T-helper 1 cell (primary cell): ENCODE data around the gene IL17B.

Experiments
- DNase-seq, 5 donors: peaks; one replicate each; pipeline ENCODE4 v3.0.0-alpha.2; 2012 to 2020

IL17B gene

DNA sequence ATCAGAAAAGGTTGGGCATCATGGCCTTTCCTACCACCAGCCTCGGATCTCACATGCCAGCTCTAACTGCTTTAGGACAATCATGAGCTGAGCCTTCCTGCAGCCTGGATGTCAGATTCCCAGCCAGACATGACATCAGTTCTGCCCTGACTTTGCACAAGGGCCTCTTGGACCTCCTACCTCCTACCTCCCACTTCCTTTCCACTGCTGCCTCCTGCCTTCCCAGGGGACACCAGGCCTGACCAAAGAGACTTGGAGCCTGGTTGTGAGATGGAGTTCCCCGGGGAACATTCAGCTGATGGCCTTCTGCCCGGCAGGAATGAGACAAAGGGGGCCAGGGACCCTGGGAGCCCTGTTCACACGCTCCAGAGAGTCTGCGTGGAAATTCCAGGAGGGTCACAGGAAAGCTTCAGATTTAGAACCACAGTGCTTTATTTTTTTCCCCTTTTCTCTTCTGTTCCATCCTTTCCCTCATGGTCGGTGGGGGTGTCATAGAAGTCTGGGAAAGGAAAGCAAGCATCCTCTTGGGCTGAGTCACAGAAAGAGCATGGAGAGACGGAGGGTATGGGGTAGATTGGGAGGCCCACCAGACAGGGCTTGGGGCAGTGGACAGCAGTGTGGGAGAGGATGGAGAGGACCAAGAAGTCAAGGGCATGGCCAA is 35.4 kb upstream of the IL17B start:
- no peak for DNase-seq

DNA sequence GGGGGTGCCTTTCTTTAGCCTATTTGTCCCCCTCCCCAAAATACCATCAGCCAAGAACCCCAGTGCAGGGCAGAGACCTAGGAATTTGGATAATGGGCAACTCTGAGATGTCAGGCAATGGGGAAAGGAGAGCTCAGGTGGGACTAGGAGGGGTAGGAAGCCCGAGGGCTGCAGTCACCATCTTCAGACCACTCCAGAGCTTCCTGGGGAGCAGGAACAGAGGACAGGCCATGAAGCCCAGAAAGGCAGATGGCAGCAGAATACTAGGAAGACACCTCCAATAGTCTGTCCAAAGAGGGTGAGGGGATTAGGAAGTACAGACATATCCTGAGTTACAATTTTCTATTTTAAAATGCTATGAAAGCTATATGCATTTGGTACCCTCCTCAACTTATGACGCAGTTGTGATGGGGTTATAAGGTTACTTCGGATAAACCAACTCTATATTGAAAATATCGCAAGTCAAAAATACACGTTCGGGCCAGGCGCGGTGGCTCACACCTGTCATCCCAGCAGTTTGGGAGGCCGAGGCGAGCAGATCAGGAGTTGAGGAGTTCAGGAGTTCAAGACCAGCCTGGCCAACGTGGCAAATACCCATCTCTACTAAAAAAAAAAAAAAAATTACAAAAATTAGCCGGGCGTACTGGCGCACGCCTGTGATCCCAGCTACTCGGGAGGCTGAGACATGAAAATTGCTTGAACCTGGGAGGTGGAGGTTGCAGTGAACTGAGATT is 34.6 kb upstream of the IL17B start:
- no peak for DNase-seq

DNA sequence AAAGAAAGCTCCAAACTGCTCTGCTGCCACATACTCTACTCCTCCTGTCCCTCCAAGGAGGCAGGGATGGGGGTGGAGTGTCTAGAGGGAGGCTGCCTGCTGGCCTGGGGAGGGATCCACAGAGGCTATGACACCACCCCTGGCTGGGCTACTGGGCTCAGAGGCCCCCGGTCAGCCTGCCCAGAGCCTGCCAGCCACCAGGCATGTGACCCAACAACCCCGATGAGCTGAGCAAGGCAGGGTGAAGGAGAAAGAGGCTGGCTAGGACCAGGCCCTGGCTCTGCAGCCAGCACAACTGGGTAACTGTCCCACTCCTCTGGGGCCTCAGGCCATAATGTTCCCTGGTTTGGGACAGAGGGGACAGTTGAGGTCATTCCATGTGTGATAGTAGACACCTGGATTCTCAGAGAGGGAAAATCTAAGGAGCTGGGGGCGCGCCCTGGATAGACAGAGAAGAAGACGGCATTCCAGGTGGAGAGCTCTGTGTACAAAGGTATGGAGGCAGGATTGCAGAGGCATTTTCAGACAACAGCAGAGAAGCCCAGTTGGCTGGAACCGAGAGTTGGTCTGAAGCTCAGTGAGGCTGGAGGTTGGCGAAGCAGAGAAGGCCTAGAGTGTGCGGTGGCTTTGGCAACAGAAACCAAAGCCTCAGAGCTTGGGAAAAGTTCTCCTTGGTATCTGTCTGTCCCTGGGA is 33.8 kb upstream of the IL17B start:
- no peak for DNase-seq

DNA sequence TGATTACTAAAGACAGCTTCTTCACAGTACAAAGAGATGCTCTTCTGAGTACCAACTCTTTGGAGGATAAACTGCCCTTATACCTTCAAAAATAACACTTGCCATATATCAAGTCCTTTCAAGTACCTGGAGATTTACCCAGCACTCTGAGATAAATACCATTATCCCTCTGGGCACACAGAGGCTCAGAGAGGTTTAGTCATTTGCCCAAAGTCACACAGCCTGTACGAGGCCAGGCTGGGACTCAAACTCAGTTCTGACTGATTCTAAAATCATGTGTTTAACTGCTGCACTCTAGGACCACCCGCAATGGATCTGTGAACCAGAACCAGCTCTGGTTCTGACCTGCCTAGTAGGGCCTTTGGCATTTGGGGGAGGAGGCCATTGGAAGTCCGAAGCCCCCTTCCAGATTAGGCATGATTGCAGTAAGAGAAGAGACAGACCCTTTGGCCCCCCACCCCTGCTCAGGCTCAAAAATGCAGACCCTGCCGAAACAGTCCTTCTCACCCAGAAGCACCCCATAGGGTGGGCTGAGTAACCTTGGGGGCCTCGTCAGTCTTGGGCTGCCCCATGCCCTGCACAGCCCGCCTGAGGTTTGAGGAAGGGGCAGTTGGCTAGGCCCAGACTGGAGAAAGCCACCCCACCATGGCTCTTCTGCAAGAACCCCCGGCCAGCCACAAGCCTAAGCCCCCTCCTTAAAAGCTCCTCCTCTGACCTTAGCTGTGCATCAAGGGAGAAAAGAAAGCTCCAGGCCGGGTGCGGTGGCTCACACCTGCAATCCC is 32.8 kb upstream of the IL17B start:
- no peak for DNase-seq

DNA sequence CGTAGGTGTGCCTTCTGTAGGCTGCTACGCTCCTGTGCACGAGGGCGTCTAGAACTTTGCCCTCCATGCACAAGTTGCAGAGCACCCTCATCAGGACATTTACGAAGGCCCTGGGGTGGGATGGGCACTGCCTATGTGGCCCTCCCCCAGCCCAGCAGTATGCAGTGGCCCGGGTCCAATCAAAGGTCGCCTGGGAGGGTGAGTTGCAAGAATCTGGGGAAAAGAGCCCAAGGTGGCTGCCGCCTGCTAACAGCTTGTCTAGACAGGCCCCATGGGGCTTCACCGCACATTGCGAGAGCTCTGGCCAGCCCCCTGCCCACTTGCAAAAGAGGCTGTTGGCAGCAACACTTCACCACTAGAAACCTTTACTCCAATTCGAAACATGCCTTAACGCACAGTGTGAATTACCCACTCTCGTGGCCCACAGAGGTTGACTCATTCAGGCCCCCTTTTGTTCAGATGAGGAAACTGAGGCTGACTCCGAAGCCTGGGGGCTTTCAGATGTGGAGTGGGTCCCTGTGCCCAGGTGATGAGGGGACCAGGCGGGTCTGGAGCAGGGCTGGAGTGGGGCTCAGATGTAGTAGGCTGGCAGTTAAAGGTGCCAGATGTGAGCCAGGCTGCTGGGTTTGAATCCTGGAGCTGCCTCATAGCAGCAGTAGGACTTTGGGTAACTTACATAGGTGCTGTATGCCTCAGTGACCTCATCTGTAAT is 31.8 kb upstream of the IL17B start:
- no peak for DNase-seq

DNA sequence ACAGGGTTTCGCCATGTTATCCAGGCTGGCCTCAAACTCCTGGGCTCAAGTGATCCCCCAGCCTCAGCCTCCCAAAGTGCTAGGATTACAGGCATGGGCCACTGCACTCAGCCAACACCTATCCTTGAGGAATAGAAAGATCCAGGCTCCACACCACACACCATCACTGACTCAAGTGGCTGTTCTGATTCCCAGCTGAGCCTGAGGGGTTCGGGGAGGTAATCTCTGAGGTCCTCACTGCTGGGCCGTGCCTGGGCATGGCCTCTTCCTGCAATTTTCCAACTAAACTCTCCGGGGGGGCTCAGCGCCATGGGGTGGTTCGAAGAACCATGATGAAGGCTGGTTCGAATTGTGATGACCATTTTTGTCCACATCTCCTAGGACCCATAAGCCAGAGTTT is 31.0 kb upstream of the IL17B start:
- no peak for DNase-seq

DNA sequence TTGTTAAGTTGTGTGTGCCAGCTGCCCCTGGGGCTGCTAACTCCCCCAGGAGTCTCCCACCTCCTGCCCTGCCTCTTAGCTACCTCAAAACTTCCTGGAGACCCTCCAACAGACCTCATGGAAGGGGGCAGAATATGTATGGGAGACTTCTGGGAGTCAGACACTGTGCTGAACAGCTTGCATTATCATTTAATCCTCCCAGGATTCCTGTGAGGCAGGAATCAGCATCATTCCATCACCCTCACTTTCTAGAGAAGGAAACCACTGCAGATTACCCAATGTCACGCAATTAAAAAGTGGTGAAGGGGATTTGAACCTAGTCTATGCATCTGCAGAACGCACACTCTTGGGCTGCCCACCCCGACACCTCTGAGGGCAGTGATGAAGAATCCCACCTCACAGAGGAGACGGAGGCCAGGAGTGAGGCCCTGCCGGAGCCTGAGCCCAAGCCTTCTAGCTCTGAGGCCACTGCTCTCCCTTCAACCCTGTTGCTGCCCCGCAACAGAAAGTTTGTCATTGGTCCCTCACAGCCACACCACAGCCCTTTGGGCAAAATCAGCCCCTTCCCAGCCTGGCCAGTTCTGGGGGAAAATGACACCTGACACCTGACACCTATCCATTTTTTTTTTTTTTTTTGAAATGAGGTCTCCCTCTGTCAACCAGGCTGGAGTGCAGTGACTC is 30.3 kb upstream of the IL17B start:
- DNase-seq, result no peak

DNA sequence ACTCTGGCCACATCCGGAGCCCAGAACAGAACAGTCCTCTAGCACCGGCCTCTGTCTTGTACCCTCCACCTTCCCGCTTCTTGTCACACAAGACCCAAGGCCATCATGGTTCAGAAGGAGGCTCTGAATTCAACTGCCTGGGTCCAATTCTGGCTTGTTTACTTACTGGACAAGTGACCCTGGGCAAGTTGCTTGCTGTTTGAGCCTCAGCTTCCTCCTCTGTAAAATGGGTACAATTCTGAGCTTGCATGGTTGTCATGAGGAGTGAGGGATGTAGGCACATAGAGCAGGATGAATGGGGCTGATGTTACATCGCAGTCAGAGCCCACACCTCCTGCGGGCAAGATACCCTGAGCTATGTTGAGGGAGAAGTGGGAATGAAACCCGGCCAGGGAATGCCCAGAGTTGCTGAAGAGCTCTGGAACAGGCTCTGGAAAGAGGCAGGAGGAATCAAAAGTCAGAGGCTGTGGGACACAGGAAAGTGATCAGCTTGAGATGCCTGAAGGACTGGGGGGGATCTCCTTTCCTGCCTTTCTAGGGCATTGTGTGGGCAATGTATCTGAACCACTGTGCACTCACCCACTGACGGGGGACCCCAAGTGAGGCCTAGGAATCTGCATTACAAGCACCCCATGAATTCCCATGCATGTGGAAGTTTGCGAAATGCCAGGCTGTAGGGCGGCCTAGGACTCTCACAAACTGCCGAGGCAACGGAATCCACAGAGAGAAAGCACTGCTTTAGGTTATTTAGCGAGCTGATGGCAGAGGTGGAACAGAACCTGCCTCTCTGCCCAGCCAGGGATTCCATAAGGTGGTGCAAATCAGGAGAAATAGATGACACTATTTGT is 29.4 kb upstream of the IL17B start:
- DNase-seq, result no peak

DNA sequence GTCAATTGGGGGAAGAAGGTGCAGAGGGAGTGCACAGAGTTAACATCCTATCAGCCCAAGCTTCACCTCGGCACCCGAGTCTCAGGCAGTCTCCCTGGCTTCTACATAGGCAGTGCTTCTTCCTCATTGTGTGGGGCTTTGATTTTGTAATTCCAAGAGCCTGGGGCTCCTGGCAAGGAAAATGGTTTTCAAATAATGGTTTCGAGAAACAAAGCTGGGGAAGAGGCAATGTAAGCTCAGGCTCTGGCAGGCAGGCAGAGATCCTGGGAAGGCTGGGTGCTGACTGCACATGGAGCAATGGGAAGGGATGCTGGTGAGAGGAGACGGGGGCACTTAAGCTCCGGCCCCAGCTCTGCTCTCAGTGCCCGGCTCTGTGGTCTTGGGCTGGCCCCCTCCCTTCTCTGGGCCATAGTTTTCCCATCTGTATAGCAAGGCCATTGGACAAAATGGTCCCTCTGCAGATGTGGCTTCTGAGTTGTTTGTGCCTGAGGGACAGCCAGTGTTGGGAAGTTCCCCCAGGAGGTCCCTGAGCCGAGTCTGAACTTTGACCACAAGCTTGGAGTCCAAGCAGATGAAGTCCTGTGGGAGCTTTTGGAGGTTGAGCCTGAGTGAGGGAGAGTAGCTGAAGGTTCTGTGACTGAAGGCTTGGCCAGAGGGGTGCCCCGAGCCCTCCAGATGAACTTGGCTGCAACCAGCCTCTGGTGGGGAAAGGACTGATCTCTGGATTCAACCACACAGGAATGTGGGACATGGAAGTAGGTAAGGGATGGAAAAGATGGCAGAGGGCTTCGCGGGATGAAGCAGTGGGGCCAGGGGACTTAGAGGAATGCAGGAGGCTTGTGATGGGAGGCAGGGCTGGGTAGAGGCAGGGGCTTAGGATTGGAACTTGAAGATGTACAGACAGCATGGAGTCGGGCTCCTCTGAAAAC is 28.5 kb upstream of the IL17B start:
- no peak for DNase-seq

DNA sequence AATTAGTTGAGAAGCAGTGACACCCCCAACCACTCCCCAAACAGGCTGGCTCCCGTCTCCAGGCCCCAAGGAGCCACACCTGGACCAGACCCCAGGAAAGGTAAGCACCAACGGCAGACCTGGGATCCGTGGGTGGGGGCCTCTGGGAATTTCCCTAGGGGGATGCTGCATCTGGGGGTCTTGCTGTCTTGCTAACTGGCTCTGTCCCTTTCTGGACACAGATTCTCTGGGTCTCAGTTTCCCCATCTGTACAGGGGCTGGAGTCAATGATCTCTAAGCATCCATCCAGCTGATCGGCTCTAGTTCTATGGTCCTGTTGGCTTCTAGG is 27.9 kb upstream of the IL17B start:
- no peak for DNase-seq

DNA sequence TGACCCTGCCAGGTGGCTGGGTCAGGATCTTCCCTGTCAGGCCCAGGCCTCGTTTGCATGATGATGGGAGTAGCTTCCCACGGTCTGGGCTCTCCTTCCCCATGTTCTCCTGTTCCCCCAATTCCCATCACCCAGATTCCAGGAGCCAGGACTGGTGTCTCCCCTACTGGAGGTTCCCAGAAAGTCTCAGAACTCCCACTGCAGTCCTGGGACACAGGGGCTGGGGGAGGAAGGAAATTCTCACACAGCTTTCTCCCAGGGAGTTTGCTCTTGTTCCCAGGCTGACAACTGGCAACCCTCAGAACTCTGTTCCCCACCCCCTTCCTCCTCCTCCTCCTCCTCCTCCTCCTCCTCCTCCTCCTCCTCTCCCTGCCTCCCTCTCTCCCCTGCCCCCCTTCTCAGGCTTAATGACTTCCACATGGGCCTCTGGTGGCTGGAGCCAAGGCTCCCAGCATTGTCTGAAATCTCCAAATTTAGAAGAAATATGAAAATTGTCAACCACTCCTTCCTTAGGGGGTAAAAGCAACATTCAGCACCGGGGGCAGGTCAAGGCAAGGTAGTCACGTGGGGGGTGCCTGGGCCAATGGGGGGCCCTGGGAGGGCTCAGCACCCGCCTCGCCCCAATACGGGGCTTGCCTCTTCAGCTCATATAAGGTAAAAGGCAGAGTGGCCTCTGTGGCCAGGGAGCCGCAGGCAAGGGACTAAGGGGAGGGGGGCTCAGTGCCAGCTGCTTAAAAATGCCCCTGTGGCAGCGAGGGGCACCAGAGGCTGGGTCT is 27.3 kb upstream of the IL17B start:
- DNase-seq, result no peak

DNA sequence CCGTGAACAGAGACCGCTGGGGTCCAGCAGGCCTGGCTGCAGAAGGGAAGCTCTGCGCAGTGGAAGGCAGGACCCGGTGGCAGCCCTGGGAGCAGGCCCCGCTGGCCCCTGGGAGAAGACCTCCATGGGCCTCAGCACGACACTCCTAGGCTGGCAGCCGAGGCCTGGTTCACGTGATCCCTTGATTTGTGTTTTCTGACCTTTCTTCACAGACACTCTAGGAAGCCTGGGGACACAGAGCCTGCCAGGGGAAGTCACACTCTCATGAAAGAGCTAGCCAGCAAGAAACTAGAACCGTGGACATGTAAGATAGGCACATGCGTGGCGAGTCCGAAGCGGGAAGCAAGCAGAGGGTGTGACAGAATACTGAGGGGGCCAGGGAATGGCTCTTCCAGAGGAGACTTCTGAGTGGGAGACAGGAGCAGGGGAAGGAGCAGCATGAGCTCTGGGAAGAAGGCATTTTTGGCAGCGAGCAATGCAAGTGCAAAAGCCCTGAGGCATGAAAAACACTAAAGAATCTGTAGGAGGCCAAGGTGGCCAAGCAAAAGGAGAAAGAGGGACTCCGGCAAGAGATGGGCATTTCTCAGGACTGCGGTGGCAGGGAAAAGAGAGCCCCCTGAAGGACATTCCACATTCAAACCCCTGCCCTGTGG is 26.6 kb upstream of the IL17B start:
- no peak for DNase-seq

DNA sequence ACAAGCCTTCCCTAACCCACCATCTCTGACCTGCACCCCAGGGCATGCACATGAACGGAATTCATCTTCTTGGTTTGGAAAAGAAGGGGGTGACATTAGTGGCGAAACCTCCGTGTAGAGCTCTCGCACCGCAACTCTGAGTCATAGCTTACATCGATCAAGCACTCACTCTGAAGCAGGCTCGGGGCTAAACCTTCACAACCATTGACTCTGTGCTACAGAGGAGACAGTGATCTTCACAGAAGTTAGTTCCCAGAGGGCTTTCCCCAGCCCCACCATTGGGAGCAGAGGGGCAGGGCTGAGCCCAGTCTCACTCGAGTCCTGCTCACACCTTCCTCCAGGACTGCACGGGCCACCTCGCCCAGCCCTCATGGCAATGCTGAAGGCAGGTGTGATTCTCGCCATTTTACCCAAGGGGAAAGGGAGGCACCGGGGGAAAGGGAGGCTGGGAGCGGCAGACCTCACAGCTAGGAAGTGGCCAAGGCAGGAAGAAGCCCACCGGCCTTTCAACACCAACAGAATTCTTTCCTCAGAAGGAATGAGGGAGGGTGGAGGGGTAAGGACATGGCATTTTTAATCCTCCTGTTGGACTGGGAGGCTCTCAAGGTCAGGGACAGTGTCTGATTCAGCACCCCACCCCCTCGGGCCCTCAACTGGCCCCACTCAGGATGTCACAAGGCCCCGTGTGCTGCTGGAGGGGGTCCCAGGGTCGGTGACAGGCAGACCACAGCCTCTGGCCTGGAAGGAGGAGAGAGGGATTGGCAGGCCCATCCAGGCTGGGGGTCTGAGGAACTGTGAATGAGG is 25.9 kb upstream of the IL17B start:
- DNase-seq, result no peak

DNA sequence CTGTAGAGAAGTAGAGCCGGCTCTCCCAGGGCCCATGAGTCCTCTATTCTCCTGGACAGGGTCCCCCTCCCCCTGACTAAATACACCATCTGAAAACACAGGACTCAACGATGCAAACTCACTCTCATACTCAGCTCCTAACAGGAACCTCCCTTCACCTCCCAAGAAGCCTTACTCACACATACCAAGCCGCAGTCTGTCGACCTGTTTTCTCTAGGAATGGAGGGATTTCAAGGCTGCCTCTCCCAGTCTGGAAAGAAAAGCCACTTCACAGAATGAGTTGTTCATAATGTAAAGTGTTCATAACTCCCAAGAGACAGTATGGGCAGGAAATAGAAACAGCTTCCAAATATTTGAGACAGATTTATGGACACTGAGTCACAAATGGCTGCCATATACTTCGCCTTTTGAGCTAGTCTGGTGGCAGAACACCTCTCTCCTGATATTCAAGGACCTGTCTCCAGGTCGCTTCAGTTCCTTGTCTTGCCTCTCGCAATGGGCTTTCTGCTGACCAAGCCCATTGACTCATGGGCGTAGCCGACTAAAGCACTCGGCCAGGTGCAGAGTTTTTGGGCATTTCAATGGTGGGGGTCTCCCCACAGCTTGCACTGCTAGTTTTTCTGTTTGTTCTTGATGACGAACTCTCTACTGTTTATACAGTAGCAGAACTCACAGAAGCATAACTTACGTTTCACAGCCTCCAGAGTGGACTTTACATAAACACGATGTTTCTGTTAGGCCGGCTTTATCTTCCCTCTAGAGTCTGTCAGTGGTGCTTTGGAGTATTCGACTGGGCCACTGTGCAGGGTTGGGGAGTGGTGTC is 25.0 kb upstream of the IL17B start:
- DNase-seq, result no peak

DNA sequence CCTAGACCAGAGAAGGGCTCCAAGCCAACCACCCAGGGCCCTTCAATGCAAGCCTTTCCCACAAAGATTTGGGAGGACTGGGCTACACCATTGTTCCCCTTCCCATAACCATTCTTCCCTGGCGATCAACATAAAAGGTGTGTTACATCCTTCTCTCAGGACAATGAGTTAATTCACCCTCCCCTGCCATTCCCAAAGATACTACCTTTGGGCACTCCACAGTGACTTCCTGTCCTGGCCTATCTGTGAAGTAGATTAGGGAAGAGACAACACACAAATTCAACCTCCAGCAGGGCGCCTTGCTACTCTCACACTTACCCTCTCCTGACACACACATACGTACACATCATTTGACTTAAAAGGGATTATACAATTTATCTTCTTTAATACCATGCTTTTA is 23.2 kb upstream of the IL17B start:
- no peak for DNase-seq

DNA sequence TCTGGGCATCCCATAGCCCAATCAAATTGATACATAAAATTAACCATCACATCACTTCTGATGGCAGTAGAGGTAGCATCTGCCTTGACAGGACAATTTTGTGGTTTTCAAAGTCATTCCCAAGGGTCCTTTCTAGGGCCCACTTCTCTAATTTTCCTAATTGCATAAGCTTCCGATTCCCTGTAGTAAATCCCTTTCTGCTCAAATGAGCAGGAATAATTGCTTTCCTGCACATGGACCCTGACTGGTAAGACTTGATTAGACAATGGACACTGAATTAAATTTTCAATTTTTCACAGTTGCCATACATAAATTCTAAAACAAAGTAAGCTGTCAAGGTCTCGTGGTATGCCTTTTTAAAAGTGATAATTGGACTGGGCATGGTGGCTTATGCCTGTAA is 22.0 kb upstream of the IL17B start:
- DNase-seq, result no peak

DNA sequence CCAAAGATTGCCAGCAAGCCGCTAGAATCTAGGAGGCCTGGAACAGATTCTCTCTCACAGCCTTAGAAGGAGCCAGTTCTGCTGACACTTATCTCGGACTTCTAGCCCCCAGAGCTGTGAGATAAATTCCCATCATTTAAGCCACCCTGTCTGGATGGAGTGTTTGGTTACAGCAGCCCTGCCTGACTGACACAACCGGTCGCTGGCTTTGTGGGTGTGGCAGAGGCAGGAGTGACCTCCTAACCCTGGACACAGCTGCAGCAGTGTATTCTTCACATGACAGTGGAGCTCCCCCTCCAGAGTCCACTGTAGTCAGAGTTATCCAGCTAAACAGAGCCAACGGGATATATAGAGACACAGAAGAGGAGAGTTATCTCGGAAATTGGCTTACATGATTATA is 21.2 kb upstream of the IL17B start:
- DNase-seq, result no peak
